ENCODE results near the gene EXOC4.

Gene EXOC4

GRCh38 chr7:133583545-133584171 lies 330.8 kb downstream of the EXOC4 start:
- DNase-seq: no peak

- no peak for DNase-seq
Measured at GRCh38 chr7:133584956-133585668, 332.2 kb downstream of the EXOC4 start.

DNA sequence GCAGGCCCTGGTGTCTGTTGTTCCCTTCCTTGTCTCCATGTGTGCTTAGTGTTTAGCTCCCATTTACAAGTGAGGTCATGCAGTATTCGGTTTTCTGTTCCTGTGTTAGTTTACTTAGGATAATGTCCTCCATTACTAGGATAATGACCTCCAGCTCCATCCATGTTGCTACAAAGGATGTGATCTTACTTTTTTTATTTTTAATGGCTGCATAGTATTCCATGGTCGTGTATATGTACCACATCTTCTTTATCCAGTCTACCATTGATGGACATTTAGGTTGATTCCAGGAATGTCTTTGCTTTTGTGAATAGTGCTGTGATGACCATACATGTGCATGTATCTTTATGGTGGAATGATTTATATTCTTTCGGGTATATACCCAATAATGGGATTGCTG lies 333.4 kb downstream of the EXOC4 start:
- DNase-seq: no peak

DNA sequence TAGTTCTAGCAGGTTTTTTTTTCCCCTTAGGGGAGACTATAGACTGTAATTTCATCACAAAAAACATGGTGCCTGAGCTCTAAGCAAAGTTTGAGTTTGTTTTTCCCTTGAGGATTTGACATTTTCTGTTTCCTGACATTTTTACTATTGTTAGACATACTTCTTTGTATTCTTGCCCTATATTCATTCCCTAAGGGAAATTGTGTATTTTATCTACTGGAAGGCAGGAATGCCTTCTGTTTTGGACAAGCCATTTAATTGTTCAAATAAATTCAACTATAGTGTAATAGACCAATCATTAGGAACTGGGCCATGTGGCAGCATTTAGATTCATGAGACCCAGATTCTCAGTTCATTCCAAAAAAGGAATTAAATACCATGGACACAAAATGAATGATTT lies 335.0 kb downstream of the EXOC4 start:
- no peak for DNase-seq

DNA sequence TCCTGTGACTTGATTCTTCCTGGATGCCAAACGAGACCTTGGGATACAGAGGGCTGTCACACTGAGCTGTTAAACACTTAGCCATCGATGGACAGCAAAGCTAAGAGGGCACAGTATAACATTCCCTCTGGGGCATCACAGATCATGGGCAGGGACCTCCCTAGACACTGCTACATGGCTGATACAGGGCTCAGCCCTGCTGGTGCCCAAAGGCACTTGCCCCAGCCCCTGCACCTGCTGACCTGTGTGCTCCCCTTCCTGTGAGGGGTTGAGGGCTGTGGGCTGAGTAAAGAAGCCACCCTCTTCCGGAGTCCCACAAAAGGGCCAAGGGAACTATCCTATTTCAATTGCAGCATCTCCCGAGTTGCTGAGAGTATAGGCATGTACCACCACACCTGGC lies 337.9 kb downstream of the EXOC4 start:
- no peak for DNase-seq

DNA sequence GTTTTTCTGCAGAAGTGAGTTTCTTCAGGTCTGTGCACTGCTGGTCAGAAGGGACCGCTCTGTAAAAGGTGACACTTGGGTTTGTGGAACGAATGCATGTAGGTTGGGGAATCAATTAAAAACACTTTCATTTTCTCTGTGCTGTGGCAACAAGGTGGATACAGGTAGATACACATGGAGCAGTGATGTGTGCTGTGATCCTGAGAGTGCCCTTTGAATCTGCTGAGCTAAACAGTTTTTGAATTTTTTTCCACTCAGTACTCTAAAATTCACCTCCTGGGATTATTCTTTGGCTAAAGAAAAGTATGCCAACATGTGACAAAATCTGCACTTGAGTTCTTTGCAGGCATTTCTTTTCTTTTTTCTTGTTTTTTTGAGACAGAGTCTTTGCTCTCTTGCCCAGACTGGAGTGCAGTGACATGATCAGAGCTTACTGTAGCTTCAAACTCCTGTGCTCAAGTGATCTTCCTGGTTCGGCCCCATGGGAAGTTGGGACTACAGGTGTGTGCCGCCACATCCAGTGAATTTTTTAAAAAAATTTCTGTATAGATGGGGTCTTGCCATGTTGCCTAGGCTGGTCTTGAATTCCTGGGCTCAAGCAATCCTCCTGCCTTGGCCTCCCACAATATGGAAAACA lies 338.9 kb downstream of the EXOC4 start:
- no peak for DNase-seq

DNA sequence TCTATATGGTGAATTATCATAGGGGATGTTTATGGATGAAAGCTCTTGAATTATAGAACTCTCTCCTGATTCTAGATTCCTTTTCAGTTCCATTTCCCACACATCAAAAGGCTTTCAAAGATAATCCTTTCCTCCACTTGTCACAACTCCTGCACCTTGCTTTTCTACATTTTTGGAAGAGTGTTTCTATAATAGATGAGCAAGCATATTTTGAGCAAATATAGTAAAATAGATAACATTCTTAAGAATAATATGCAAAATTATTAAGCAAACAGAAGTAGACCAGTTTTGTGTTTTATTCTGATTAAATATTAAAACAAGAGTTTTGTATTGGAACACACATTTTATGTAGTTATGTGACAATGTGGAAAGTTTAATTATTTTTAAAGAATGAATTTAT lies 340.7 kb downstream of the EXOC4 start:
- no peak for DNase-seq

DNA sequence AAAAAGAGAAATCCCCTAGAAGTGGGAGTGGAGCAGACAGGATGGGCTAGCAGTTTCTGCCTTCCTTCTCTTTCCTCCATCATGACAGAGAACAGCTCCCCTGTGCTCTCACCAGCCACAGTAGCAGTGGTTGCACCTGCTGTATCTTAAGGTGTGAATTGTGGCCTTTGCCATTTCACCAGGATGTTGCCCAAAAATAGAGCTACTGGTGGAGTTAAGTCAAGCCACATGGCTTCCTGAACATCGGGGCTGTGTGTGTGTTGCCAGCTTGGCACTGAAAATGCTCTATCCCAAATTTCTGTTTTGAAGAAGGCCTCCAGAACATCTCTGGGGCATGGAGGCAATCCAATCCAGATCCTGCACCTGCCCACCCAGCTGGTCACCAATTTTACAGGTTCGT lies 348.7 kb downstream of the EXOC4 start:
- DNase-seq: no peak

GRCh38 chr7:133602291-133602690 lies 349.4 kb downstream of the EXOC4 start:
- no peak for DNase-seq

DNA sequence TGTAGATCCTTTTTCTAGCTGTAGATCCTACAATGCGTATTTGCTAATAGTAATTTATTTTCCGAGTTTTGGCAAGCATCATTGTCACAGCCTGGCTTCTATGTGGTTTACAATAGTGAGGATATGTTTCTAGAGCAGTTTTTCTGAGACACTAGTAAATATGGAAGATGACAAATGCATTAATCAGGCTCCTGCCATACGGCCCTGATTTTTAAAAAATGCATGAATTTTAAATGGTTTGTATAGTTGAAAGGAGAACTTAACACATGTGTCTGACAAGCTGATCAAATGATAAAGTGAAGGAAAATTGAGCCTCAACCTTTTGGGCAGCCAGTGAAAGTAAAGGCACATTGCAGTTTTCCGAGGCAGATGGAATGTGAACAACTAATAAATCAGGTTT lies 354.1 kb downstream of the EXOC4 start:
- no peak for DNase-seq

DNA sequence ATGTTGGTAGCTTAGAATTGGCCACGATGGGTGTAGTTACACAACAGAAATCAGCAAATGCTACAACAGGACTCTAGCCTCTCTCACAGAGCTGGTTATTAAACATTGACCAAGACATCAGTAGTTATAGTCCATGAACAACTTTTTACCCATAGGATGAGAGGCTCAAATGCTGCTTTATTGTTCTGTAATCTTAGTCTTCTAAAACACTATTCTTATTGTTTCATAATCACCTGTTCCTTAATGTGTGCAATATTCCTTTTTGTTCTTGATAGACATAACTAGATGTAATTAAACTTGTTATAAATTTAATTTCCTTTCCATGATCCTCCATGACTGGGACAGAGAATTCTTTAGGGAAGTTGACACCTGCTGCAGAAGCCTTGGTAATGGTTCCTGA lies 356.9 kb downstream of the EXOC4 start:
- DNase-seq: no peak

DNA sequence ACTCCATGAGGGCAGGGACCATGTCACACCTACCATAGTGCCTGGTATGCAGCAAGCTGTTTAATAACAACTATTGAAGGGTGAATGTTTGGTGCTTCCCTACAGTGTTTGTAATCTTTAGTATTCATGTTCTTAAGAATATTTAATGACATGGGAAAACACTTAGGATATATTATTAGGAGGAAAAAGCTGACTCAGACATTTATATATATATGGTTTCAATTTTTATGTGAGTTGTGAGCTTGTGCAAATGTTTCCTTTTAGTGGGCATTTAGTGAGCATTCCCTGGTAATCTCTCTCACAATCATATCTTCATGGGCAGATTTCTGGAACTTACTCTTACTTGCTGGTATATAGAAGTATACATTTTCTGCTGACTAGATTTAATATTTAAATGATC lies 359.1 kb downstream of the EXOC4 start:
- DNase-seq: no peak

- DNase-seq: no peak
Measured at GRCh38 chr7:133613250-133613790, 360.4 kb downstream of the EXOC4 start.

DNA sequence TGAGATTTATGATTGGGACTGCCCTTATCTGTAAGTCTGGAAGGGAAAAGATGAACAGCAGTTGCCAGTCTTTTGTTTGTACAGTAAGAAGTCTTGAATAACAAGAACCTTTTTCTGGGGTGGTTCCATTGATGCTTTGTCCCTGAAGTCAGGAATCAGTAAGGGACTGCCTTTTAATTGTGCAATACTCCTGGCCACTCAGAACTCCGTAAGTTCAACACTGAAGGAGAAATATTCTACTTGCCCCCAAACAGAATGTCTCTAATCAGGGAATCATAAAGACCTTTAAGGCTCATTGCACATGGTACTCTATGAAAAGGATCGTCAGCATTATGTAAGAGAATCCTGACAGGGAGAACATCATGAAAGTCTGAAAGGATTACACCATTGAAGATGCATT lies 361.4 kb downstream of the EXOC4 start:
- DNase-seq: no peak

DNA sequence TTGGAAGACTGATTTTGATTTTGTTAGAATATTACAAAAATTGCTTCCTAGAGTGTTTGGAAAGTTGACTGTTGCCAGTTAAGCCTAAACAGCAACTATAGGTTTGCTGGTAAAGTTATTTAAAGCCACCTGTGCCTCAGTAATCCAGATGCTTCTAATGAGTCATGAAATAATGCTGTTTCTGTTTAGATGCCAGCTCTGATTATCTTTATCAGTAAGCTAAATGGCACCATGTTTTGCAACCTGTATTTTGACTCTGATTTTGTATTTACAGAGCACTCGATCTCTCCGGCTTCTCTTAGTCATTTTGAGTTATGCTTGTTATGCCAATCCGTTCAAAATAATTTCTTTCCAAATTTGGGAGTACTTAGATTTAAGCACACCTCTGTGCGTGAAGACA lies 366.1 kb downstream of the EXOC4 start:
- no peak for DNase-seq

GRCh38 chr7:133619491-133619890 lies 366.6 kb downstream of the EXOC4 start:
- DNase-seq: no peak

- DNase-seq: no peak
Measured at GRCh38 chr7:133623721-133624120, 370.8 kb downstream of the EXOC4 start.

- DNase-seq: no peak
Measured at GRCh38 chr7:133625046-133625445, 372.2 kb downstream of the EXOC4 start.

GRCh38 chr7:133629701-133630100 lies 376.8 kb downstream of the EXOC4 start:
- DNase-seq: no peak

- DNase-seq: no peak
Measured at GRCh38 chr7:133633055-133633454, 380.2 kb downstream of the EXOC4 start.

GRCh38 chr7:133635541-133635940 lies 382.7 kb downstream of the EXOC4 start:
- no peak for DNase-seq

- DNase-seq: no peak
Measured at GRCh38 chr7:133638857-133639256, 386.0 kb downstream of the EXOC4 start.

- no peak for DNase-seq
Measured at GRCh38 chr7:133641436-133641835, 388.6 kb downstream of the EXOC4 start.

- DNase-seq: no peak
Measured at GRCh38 chr7:133642907-133643306, 390.0 kb downstream of the EXOC4 start.

All from NCI-H748 treated with DMSO at 0.1 percent for 48 hours (cell line).